Activated CD4-positive, alpha-beta T cell treated with anti-CD3 and anti-CD28 coated beads, Interleukin-10, Interleukin-2, amounts not matched to agents 100 ng/mL and 50 ng/mL, durations not matched to agents 16 hours and 8 hours (primary cell): Measurements from ENCODE around the gene NRF1.
"Not testable (repeated sequence)": the region's sequence is repeated elsewhere in the genome, so short reads cannot be mapped to it uniquely, and the experiment has no call there.

ENCODE experiments used
- DNase-seq: peaks from one replicate; pipeline ENCODE4 v3.0.0-alpha.2; 2020

NRF1 gene

DNA sequence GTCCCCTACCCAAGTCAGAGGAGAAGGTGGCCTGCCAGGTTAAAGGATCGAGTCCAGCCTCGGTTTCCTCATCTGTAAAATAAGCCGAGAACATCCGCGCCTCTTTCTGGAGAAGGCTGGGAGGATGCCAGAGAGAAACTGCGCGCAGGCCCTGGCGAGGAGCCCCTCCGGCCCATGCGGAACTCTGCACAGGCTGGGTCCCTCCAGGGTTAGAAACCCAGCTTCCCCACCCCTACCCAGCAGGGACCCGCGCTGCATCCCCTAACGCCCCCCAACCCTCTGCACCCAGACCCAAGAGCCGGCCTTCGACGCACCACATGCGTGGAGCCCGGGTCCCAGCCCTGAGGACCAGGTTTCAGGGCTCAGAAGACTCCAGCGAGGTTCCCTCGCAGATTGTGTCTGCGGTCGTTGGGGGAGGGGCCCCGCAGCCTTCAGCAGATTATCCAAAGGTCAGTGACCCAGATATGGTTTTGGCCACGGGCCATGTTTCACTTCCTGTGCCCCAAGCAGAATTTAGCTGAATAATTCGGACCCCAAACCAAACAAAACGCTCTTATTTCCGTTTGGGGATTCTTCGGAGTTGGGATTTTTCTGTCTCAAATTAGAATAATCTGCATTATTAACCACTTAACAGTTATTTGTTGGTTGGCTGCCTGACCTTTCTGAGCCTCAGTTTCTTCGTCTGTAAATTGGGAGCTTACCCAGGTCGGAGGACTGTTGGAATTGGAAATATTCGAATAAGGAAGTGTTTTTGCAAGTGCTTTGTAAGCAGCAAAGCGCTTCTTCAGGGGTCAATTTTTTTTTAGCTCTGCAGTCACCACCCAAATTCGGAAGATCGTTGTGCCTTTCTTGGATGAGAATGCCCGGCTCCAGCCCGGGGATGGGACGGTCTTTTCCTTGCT lies 173.5 kb downstream of the NRF1 start:
- DNase-seq: no peak

DNA sequence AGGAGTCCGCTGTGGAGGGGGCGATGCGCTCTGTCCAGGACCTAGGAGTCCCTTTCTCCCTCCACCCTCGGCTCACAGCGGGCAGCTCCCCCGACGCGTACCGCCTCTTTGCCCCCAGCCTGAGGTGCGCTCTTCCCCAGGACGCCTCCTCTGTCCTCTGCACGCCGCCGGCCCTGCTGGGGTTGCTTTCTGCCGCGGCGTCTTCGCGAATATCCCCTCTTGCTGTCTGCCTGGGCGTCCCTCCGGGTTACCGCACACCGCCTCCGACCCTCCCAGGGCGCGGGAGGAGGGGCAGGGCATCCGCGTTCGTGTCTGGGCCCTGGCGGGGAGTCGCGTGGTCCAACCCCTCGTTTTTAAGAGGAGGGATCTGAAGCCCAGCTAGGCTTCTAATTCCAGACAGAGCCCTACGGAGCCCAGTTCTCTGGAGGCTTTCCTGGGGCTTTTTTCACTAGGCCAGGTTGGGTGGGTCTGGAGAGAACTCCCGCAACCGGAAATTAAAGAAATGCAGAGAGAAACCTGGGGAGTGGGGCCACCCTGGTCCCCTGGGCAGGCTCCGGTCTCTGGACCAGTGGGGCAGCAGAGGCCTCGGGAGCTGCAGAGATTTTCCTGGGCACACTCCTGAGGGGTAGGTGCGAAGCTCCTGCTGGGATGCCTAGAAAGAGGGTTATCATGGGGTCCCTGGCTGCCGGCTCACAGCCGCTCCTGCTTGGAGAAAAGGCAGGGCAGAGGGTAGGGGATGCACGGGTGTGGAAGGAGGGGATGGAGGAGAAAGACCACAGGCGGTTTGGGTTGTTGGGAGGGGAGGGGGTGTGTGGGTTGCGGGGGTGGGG lies 174.4 kb downstream of the NRF1 start:
- DNase-seq: no peak

DNA sequence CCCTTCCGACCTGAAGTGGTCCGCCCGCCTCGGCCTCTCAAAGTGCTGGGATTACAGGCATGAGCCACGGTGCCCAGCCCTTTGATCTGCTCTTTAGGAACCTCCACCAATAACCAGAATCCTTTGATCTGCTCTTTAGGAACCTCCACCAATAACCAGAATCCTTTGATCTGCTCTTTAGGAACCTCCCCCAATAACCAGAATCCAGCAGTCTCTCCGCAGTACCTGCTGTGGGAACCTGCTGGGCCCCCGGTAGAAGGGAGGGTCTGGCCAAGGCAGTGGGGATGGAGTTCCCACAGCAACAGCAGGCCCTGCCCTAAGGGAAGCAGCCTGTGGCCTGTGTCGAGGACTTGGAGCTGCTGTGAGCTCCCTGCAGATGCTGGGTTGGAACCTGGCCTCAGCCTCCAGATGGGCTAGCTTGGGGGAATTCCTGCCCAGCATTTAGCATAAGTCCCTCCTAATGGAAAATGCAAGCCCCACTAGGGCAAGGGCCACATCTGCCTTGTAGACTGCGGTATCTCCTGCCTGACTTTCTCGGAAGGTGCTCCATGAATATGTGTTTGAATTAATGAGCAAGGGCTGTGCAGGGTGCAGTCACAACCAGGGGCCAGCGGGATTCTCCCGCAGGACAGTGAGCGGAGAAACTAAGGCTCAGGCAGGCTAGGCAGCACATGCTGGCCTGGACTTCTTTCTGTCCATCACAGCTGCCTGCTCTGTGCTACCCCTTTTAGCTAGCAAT lies 175.5 kb downstream of the NRF1 start:
- no peak for DNase-seq

DNA sequence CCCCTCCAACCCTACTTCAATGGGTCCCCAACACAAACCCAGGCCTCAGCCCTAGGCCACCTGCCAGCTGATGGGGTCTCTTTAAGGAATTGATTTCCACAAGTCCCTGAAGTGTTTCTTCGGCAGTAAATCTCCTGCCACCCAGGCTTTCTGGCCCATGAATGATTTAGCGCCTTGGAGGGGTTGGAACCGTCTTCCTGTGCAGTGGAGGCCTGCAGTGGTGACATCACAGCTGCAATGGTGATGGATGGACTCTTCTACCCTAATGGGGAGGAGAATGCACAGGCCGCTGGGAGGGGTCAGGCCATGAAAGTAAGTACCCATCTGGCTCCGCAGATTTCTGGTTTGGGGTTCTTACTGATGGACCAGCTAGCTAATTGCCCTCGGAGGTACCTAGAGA lies 177.5 kb downstream of the NRF1 start:
- DNase-seq: no peak

DNA sequence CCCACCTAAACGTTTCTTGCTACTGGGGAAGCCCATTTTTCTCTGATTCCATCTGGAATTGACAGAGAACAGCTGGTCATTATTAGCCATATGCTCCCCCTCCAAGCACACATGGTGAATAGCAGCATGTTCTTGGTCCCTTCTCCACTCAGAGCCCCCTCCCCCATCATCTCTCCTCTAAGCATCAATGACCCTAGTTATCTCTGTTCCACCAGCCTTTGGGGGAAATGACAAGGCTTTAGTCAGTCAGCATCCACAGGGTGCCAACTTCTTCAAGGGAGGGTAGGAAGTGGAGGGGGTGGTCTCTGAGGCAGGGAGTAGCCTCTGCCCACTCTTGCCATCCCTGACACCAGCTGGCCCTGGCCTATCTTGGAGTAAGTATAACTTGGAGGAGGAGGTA lies 178.1 kb downstream of the NRF1 start:
- no peak for DNase-seq

DNA sequence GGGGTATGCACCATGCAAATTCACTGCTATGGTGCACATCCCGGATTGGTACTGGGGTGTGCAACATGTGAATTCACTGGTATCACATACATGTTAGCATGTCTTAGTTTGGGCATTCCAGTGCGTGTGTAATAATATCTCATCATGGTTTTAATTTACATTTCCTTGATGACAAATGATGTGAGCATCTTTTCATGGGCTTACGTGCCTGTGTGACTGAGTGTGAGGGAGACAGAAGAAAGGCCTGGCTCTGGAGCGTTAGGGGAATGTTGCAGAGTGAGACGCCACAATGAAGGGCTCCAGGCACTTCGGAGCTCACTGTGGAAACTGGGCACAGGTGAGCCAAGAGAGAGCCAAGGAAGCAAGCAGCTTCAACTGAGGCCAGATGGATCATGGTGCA lies 178.6 kb downstream of the NRF1 start:
- DNase-seq: no peak

DNA sequence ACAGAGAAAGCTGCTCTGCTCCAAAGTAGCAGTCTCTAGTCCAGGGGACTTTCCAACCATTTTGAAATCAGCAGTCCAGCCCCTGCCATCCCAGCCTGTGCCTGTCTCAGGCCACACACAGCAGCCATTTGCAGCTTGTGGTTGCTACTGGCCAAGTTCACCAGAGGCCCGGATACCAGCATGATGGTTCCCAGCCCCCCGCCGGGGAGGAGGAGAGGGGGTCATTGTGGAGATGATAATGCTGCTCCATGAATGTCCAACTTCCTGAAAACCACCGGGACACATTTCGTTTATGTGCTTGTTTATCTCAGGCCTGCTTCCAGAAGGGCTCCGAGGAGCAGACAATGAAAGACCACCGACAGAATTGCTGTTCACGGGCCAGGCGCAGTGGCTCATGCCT lies 181.2 kb downstream of the NRF1 start:
- no peak for DNase-seq

DNA sequence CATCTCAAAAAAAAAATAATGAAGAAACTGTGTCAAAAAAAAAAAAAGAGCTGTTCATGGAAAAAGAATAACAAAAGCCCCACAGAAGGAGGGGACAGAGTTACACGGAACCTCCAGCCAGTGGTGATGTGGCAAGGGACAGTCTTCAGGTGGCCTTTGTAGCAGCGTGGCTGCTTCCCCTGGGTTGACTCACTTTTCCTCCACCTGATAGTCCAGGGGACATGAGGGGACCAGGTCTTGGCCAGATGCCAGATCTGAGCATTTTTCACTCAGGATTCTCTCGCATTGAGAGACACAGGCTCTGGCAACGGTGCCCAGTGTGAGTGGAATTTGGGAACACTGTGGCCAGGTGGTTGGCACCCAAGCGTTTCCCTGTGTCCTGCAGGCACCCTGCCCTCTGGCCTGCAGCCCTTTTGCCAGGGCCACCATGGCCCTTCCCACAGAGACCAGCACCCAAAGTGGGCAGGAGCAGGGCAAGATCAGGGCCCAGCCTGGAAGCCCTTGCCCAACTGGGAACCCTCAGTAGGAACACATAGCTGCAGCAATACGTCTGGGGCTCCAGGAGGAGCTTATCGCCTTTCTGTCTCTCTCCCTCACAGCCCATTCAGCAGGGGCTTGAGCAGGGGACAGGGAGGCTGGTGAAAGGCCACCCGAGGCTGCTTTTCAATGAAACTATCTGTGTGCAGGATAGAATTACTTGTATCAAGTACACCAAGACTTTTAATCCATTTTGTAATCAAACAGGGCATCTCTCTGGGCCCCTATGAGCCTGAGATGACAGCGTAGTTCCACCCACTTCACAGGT lies 182.2 kb downstream of the NRF1 start:
- no peak for DNase-seq

DNA sequence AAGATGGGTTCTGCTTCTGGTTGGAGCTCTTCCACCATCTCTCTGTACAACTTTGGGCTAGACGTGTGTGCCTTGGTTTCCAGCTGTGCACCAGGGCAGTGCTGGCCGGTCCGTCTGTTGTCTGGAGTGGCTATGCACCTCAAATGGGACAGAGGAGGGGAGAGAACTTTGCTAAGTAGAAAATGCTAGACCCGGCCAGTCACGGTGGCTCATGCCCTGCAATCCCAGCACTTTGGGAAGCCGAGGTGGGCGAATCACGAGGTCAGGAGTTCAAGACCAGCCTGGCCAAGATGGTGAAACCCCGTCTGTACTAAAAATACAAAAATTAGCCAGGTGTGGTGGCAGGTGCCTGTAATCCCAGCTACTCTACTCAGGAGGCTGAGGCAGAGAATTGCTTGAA lies 182.9 kb downstream of the NRF1 start:
- DNase-seq: not testable (repeated sequence)

DNA sequence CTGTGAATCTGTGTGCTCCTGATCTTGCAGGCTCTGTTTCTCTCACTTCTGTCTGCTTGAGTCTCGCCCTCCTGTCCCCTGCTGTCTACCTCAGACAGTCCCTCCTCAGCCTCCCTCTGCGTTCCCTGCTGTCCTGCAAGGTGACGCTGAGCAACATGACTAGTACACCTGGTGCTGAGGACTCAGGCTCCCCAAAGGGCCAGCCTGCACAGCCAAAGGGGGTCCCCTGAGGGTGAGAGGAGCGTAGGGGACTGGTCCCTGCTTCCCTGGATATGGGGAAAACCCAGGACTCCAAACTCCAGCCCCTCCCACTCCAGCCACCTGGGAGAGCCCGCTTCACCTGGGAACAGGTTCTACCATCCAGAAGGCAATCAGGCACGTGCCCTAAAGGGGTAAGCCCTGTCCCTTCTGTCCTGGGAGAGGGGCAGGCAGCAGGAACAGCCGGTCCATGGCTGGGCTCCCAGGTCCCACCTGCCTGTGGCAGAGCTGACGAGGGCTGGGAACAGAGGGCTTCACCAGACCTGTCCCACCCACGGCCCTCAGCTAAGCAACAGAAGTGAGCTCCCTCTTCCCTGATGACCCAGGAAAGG lies 184.8 kb downstream of the NRF1 start:
- DNase-seq: no peak

DNA sequence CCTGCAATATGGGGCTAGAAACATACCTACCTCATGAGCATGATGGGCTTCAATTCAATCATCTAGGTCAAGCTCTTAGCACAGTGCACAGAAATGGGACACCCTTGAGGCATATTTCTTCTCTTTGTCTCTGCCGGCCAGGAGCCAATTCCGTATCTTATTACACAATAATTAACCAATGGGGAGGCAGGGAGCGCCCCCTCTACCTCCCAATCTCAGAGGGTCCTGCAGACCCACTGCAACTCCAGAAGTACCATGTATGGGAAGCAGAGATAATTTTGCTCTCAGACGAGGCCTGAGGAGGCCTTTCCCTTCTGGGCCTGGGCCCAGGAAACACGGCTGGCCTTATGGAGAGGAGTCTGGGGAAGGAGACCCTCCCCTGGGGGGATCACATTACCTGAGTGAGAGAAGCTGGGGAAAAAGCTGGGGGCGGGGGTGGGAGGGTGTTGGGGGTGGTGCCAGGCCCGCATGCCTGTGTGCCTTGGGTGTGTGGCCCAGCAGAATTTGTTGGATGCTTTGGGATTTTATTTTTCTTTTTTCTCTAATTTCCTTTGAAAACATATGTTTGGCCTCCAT lies 185.8 kb downstream of the NRF1 start:
- DNase-seq: no peak

DNA sequence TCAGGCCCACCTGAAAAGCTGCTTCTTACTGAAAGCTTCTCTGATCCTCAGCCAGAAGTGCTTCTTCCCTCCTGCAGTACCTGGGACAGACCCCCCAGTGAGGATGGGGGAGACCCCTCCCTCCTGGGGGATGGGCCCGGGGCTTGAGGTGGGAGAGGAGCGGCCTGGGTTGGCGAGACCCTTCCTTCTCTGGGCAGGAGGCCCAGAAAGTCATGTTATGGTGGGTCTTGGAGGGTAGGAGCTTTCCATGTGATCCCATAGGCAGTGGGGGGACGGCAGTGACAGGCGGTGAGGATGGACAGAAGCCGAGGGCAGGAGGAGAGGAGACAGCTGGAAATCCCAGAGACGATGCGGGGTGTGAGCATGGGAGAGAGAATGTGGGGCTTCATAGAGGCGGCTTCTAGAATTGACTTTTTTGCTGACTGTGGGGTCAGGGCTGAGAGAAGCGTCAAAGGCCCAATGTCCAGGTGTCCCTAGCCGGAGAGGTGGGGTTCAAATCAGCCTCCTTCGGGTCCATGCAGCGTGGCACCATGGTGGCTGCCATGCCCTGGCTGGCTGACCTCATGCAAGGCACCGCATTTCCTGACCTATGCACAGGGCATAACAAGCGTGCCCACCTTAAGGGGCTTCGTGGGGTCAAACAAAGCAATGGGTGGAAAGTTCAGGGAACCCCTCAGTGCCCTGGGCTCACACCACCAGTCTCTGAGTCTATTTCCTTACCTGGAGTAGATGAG lies 187.3 kb downstream of the NRF1 start:
- no peak for DNase-seq

DNA sequence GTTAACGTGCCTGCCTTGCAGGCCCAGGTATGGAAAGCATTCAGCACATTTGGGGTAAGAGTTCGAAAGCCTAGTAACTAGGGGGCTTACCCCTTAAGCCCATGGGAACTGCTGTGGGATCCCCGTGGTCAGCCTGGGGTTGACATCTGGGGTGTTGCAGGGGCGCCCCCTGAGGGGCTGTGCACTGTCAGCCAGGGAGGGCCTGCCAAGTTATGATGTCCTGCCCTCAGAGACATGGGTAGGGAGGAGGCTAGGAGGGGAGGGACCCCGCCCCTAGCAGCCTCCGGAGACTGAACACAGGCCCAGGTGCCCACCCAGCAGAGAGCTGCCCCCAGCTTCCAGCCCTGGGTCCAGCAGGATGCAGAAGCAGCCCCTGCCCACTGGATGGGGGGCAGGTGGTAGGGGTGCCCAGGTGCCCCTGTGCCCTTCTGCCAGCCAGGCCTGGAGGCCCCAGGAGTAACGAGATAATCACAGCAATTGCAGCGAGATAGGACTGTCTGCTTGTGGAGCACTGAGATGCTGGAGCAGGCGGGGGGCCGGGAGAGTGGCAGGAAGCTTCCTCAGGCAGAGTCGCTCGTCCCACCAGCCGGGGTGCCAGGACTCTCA lies 187.9 kb downstream of the NRF1 start:
- no peak for DNase-seq

DNA sequence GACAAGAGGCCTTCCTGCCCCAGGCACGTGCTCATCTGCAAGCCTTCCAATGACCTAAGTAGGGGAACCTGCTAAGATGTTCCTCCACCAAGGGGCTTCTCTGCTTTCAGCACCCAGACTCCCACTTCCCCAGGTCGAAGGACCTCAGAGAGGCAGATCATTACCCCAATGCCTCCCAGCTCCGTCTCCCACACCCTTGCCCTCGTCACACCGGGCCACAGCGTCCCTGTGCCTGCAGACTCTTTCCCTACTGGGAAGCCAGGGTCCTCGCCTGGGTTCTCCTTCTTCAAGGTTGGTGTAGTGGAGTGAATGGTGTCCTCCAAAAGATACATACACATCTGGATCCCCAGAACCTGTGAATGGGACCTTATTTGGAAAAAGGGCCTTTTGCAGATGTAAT lies 189.4 kb downstream of the NRF1 start:
- no peak for DNase-seq

DNA sequence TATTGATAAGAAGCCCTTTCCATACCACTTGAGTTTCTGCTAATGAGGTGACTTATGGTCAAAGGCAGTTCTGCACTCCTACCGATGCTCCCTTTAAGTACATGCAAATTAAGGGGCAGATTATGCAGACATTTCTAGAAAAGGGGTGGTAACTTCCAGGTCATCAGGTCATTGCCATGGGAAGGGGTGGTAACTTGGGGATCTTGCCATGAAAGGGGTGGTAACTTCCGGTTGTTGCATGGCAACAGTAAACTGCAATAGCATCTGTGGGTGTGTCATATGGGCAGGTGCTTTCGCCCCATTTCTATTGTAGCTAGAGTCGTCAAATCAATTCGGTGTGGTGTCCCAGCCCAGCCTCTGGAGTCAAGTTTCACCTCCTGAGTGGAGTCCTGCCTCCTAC lies 190.4 kb downstream of the NRF1 start:
- DNase-seq: no peak

DNA sequence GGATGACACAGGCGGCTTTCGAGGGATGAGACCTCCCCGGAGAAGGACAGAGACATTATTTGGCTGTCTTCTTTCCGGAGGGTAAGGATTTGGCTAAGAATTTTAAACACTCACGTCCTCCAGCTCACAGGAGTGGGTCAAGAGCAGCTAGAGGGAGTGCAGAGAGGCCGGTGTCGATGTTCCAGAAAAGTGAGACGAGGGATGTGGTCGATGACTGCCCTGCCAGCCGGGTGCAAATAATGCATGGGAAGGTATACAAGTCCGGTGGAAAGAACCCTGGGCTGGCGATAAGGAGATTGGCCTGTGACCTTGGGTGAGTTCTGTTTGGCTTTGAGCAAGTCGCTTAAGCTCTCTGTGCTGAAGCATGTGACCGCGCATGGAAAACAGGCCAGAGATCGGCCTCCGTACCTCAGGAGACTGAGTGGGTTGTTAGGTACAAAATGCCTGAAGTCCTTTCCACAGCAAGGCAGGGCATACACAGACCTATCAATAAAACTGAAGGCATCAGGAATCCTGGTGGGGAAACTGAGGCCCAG lies 192.1 kb downstream of the NRF1 start:
- DNase-seq: no peak

DNA sequence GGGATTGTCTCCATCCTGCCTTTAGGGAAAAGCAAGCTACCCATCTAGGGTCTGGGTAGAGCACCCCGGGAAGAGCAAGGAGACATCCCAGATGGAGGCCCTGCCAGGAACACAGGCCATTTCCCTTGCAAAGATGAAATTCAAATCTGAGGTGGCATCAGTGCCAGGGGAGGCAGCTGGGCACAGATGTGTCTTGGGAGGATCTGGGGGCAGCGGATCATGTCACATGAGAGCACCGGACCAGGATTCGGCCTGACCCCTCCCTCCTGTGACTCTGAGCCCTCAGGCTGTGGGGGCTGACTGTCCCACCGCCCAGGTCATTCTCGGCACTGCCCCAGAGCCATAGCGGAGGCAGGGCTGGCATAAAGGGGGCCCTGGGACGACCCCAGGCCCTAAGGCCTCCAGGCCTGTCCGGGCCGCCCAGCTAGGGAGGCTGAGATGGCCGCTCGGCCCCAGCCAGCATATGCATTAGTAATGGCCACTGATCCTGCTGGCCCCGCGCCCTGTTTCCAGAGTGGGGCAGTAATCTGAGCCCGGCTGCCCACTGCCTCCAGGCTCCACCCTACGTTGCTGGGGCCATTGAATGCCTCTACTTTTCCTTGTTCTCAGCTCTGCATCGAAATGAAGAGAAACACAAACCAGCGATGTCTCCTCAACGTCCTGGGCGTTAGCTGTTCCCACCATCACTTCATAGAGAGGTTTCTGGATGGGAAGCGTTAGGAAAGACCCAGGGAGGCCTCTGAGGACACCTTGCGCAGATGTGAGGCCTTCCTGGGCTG lies 192.8 kb downstream of the NRF1 start:
- no peak for DNase-seq

DNA sequence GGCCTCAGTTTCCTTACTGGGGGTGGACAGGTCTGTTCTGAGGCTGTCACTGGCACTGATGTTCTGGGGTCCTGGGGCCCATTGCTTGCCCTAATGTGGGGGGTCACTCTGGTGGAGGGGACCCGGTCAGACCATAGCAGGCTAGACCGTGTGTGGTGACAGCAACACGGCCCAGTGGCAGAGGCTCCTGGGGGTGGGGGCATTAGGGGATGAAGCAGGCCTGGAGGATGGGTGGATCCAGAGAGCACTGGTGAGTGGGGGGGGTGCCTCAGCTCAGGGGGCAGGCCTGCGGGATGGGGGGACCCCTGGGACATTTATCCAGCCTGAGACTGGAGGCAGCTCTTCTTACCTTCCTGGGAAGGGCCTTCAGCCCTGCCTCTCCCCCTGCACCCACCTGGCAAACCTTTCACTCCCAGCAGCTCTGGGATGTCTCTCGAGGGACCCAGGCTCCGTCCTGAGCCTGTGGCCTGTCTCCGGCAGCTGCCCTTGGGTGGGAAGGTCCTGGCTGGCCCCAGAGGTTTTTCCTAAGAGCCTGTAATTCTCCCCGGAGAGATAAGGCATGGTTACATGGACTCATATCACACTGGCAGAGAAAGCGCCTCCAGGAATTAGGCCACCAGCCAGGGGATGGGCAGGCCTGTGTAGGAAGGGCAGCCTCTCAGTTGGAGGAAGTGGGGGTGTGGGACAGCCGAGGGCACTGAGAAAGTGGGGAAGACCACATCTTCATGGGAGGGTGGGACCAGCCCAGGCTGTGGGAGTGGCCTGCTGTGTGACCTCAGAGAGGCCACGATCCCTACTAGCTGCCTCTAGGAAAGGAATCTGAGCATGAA lies 193.6 kb downstream of the NRF1 start:
- DNase-seq: no peak
